Activated naive CD8-positive, alpha-beta T cell (primary cell): ENCODE results near the gene CARD19.

Experiments
- H3K27ac Mint-ChIP-seq: one replicate; pipeline ENCODE4 v1.8.0; 2021; ENCODE audit warnings: mixed read lengths
- H3K27me3 Mint-ChIP-seq: one replicate; pipeline ENCODE4 v1.8.0; 2021; ENCODE audit warnings: mixed read lengths
- H3K36me3 Mint-ChIP-seq: one replicate; pipeline ENCODE4 v1.8.0; 2021; ENCODE audit warnings: mixed read lengths
- H3K4me1 Mint-ChIP-seq: one replicate; pipeline ENCODE4 v1.8.0; 2021; ENCODE audit warnings: low read depth, mixed read lengths
- H3K4me3 Mint-ChIP-seq: one replicate; pipeline ENCODE4 v1.8.0; 2021; ENCODE audit warnings: mild to moderate bottlenecking, mixed read lengths
- H3K9me3 Mint-ChIP-seq: one replicate; pipeline ENCODE4 v1.8.0; 2021; ENCODE audit warnings: low read depth, mixed read lengths

The CARD19 gene

GRCh38 chr9:93096131-93096802 is at the start of gene CARD19:
TSS of gene CARD19 (plus strand) at chr9:93096217. CDS start at chr9:93096346, 129 bp downstream.
- H3K9me3 Mint-ChIP-seq, result no peaks in the 10 kb centered on the region
- peaks cover 66% of the 10 kb centered on the region for H3K4me1 Mint-ChIP-seq
- peak within 1 kb of the TSS; percentile 87 for H3K4me3 Mint-ChIP-seq
- H3K27me3 Mint-ChIP-seq, result no peaks in the 10 kb centered on the region
- peak within 1 kb of the TSS; percentile 92 for H3K27ac Mint-ChIP-seq
- H3K36me3 Mint-ChIP-seq, result peaks cover 1% of the 10 kb centered on the region

DNA sequence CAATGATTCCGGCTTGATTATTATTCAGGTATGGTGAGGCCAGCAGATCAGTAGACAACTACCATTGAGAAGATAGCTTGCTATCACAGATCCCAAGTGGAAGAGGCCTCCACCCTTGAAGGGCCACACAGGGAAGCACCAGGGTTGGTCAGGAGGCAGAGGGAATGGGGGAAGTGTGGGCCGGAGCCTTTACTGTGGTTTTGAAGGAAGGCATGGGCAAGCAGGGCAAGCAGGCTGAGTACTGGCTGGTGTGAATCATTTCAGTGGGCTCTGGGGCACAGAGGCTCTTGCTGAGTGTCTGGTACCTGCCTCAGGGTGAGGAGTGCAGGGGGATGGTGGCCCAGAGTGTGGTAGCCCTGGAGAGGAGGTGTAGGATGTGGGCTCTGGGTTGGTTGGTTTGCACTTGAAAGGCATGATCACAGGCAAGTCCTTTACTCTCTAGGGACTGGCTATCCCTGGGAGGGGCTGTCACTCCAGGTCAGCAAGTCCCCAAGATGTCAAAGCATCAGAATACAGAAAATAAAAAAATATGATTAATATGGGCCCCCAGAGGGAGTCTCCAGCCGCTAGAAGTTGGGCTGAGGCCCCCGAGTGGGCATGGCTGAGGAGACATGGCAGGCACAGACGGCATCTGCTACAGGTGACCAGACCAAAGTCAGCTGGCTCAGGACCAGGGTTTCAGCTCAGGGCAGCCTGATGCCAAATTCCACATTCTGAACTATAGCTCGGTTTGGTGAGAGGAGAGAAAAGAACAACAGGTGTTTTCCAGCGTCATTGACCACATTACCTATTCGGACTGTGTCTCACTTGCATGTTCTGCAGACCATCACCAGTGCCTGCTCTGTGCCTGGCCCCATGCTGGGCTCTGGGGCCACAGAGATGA is 47.2 kb upstream of the CARD19 start:
- no peaks in the 10 kb centered on the region for H3K36me3 Mint-ChIP-seq
- no peak overlapping the region for H3K27ac Mint-ChIP-seq
- H3K4me3 Mint-ChIP-seq, result no peak overlapping the region
- no peaks in the 10 kb centered on the region for H3K9me3 Mint-ChIP-seq
- H3K4me1 Mint-ChIP-seq, result peaks cover 33% of the 10 kb centered on the region
- H3K27me3 Mint-ChIP-seq, result no peaks in the 10 kb centered on the region

GRCh38 chr9:93049491-93049890 is 46.5 kb upstream of the CARD19 start:
- Mint-ChIP-seq H3K4me3 (no peak overlapping the region), H3K9me3 (no peaks in the 10 kb centered on the region), H3K36me3 (no peaks in the 10 kb centered on the region), H3K4me1 (peaks cover 37% of the 10 kb centered on the region), H3K27ac (no peak overlapping the region), H3K27me3 (no peaks in the 10 kb centered on the region)

DNA sequence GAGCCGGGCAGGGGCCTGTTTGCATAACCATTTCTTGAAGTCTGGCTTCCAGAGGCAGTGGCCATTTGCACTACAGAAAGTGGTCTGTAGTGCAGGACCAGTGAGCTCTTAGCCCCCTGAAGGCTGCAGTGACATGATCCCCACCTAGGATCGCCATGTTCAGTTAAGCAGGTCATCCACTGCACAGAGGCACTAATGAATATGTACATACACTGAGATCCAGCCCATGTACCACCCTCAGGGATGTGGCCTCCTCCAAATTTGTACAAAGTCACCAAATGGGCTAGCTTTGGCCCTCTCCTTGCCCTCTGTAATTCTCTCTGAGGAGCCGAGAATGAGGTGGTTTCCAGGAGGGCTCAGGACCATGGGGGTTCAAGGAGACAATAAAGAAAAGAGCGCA is 45.8 kb upstream of the CARD19 start:
- H3K27me3 Mint-ChIP-seq, result no peaks in the 10 kb centered on the region
- H3K4me3 Mint-ChIP-seq, result no peak overlapping the region
- H3K27ac Mint-ChIP-seq, result no peak overlapping the region
- peaks cover 40% of the 10 kb centered on the region for H3K4me1 Mint-ChIP-seq
- H3K9me3 Mint-ChIP-seq, result no peaks in the 10 kb centered on the region
- H3K36me3 Mint-ChIP-seq, result no peaks in the 10 kb centered on the region

DNA sequence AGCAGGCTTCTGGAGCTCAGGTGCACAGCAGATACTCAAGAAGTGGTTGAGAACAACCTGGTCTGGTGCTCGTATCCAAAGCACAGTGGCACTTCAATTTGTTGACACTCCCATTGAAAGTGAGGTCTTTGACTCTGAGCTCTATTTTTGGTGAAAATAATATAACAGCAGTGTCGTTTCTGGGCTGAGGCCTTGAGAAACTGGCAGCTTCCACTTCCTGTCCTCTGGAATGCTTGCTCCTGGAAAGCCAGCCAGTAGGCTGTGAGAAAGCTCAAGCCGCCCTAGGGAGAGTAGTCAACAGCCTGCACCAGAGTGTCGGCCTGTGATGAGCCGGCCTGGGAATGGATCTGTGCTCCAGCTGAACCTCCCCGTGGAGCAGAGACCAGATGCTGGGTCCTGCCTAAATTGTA is 44.3 kb upstream of the CARD19 start:
- no peak overlapping the region for H3K27ac Mint-ChIP-seq
- peaks cover 43% of the 10 kb centered on the region for H3K4me1 Mint-ChIP-seq
- no peaks in the 10 kb centered on the region for H3K36me3 Mint-ChIP-seq
- H3K9me3 Mint-ChIP-seq, result no peaks in the 10 kb centered on the region
- H3K4me3 Mint-ChIP-seq, result no peak overlapping the region
- no peaks in the 10 kb centered on the region for H3K27me3 Mint-ChIP-seq

DNA sequence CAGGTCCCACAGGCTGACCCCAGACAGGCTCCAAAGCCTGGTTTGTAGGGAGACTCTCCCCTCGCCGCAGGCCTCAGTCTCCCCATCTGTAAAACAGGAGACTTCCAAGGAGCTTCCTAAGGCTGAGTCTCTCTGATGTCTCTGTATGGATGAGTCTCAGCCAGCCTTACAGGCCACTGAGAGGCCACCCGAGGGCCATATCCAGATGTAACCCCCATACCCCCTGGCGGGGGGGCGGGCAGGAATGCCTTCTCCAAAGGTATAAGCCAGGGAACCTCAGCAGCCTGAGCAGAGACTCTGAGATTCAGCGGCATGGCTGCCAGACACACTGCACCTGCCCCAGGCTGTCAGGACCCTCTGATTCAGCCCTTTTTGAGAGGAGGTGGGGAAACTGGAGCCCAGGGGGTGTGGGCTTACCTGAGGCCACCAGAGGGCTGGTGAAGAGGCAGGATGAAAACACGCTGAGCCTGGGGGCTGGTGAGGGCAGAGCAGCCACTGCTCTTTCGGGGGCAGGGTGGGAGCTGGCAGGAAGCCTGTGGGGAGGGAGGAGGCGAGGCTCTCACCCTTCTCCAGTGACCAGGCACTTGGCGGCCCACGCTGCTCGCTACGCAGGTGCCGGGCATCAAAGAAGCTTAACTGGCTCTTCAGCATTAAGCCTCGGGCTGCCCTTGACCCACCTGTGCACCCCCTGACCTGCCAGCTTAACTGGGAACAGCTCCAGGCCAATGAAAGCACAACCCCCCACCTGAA is 43.1 kb upstream of the CARD19 start:
- Mint-ChIP-seq H3K9me3 (no peaks in the 10 kb centered on the region), H3K27me3 (no peaks in the 10 kb centered on the region), H3K36me3 (no peaks in the 10 kb centered on the region), H3K4me3 (no peak overlapping the region), H3K4me1 (peaks cover 47% of the 10 kb centered on the region), H3K27ac (peak overlapping the region; percentile 28)

- no peak overlapping the region for H3K27ac Mint-ChIP-seq
- no peak overlapping the region for H3K4me3 Mint-ChIP-seq
- peaks cover 45% of the 10 kb centered on the region for H3K4me1 Mint-ChIP-seq
- H3K27me3 Mint-ChIP-seq, result no peaks in the 10 kb centered on the region
- H3K9me3 Mint-ChIP-seq, result no peaks in the 10 kb centered on the region
- H3K36me3 Mint-ChIP-seq, result no peaks in the 10 kb centered on the region
Observed at GRCh38 chr9:93053781-93054331, 42.2 kb upstream of the CARD19 start.

GRCh38 chr9:93054758-93055704 is 41.0 kb upstream of the CARD19 start:
- Mint-ChIP-seq H3K27ac (peak overlapping the region; percentile 64), H3K4me3 (no peak overlapping the region), H3K27me3 (no peaks in the 10 kb centered on the region), H3K4me1 (peaks cover 43% of the 10 kb centered on the region), H3K36me3 (no peaks in the 10 kb centered on the region), H3K9me3 (no peaks in the 10 kb centered on the region)

DNA sequence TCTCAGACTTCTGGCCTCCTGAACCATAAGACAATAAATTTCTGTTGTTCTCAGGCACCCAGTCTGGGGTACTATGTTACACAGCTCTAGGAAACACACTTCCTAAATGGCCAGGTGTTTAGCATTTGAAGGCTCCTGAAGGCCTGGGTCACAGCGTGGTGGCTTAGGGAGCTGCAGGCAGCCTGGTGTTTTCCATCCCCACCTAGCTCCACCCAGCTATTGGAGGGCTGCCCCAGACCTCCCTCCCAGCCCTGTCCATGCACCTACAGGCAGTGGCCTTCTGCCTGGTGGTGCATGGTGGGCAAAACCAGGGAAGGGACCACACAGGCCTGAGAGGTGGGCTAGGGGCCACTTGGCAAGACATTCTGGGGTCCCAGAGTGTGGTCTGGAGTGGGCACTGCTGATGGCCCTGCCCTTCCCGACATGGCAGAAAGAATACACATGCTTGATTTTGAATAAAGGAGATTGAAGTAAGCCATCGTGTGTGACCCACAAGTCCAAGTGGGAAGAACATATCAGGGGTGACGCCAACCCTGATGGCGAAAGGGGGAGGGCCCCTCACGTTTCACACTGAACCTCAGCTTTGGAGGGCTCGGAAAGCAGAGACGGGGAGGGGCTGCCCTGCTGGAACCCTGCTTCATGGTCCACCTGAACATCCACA is 38.8 kb upstream of the CARD19 start:
- Mint-ChIP-seq H3K4me3 (peak overlapping the region; percentile 49), H3K27ac (peak overlapping the region; percentile 86), H3K27me3 (no peaks in the 10 kb centered on the region), H3K9me3 (no peaks in the 10 kb centered on the region), H3K36me3 (no peaks in the 10 kb centered on the region), H3K4me1 (peaks cover 64% of the 10 kb centered on the region)

DNA sequence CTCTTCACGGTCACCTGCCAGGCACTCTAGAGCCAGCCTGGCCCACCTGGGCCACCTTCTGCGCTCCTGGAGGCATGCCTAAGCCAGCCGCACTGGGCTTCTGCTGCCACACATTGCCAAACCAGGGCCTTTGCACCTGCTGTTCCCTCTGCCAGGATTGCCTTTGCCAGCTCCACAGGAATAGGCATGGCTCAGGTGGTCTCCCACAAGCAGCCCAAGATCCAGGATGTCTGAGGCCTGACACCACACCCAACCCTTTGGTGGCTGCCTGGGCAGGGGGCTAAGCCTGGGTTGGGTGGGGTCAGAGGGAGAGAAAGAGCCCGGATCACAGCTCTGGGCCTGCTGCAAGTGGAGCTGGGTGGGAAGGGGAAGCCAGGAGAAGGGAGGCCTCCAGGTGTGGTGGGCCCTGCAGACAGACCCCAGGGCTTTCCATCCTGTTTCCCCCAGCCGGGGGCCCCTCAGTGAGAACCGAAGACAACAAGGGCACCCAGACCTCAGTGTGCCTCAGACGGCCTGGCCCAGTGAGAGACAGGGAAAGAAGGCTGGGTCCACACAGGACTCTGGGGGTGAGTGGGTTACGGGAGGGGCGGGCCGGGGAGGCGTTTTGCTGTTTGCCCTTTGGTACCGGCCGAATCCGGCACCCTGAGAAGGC is 38.2 kb upstream of the CARD19 start:
- Mint-ChIP-seq H3K4me3 (peak overlapping the region; percentile 78), H3K27me3 (no peaks in the 10 kb centered on the region), H3K36me3 (no peaks in the 10 kb centered on the region), H3K9me3 (no peaks in the 10 kb centered on the region), H3K4me1 (peaks cover 69% of the 10 kb centered on the region), H3K27ac (peak overlapping the region; percentile 86)

GRCh38 chr9:93058355-93059010 is 37.5 kb upstream of the CARD19 start, which contains the start of gene SUSD3:
TSS of gene SUSD3 (plus strand) at chr9:93058701. CDS start at chr9:93058743, 42 bp downstream.
- Mint-ChIP-seq H3K9me3 (no peaks in the 10 kb centered on the region), H3K4me3 (peak within 1 kb of the TSS; percentile 91), H3K4me1 (peaks cover 67% of the 10 kb centered on the region), H3K27ac (peak within 1 kb of the TSS; percentile 98), H3K27me3 (no peaks in the 10 kb centered on the region), H3K36me3 (no peaks in the 10 kb centered on the region)

DNA sequence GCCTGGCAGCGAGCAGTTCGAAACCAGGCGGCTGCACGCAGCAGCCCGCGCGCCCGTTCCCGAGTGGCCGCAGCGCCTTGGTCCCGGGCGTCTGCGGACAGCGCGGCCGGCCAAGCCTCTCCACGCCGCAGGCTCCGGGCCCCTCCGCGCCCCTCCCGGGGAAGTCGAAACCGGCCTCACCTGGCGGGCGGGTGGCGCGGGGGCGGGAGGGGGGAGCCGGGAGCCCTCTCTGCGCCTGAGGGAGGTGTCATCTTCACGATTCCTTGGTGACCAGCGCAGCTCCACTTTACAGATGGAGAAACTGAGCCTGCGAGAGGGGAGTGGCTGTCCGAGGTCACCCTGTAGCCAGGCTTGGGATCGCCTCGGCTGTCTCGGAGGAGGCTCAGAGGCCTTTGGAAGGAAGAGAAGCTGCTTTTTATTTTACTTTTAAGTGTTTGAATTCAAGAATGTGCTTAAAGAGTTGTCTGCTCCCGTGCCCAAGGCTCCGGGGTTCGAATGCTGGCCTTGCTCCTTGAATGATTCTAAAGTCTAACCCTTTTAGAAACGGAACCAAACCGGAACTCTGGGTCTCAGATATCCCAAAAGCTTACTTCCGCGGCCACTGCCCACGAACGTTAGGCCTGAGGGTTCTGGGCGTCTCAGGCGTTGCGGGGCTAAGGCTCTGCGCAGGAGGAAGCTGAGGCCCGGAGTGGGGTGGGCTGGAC is 36.9 kb upstream of the CARD19 start:
- H3K27me3 Mint-ChIP-seq, result no peaks in the 10 kb centered on the region
- no peaks in the 10 kb centered on the region for H3K9me3 Mint-ChIP-seq
- H3K27ac Mint-ChIP-seq, result peak overlapping the region; percentile 98
- peak overlapping the region; percentile 91 for H3K4me3 Mint-ChIP-seq
- H3K36me3 Mint-ChIP-seq, result no peaks in the 10 kb centered on the region
- peaks cover 68% of the 10 kb centered on the region for H3K4me1 Mint-ChIP-seq
